GM19240 (cell line): ENCODE measurements around the gene TERT.

Source experiments
- DNase-seq: peaks from one replicate; pipeline ENCODE4 v3.0.0; 2011; ENCODE audit warnings: low spot score; ENCODE audit not compliant: insufficient read length

TERT gene

DNA sequence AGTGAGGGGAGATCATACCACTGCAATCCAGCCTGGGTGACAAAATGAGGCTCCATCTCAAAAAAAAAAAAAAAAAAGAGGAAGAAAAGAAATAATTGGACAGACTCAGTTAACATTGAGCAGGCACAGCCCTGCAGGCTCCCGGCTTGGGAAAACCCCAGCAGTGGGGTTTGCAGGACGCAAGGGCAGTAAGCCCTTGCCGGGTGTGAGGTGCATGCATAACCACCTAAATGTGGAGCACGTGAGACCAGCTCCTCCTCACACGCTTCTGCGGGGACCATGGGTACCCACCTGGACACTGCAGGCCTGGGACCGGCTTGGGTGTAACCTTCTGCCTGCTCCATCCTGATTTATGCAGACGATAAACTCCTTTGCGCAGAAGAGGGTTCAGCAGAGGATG, 74.5 kb downstream of the TERT start:
- DNase-seq: no peak

DNA sequence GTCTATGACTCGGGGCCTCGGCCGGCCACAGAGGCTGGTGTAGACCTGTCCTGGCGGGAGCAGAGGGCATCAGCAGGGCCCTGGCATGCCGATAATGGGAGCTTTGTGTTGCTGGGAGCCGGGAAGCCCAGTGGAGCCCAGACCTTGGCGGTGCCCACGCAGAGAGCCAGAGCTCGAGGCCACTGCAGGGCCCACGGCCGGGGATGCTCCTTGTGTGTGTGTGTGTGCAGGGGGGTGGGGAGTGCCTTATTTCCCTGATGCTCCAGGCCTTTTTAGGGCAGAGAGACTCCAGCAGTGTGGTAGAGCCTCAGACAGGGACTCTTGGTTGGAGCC, 75.1 kb downstream of the TERT start:
- no peak for DNase-seq

DNA sequence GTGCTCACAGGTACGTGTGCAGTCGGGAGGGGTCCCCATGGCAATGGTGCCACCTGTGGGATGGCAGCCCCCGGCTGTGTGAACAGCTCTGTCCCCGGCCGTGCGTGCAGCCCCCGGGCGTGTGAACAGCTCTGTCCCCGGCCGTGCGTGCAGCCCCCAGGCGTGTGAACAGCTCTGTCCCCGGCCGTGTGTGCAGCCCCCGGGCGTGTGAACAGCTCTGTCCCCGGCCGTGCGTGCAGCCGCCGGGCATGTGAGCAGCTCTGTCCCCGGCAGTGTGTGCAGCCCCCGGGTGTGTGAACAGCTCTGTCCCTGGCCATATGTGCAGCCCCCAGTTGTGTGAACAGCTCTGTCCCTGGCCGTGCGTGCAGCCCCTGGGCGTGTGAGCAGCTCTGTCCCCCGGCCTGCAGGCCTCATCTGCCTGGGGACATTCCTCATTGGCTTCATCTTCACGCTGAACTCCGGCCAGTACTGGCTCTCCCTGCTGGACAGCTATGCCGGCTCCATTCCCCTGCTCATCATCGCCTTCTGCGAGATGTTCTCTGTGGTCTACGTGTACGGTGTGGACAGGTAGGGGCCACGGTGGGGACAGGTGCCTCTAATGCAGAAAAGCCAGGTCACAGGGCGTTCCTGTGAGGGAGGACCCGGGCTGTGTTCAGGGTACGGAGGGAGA, 75.6 kb downstream of the TERT start:
- no peak for DNase-seq

DNA sequence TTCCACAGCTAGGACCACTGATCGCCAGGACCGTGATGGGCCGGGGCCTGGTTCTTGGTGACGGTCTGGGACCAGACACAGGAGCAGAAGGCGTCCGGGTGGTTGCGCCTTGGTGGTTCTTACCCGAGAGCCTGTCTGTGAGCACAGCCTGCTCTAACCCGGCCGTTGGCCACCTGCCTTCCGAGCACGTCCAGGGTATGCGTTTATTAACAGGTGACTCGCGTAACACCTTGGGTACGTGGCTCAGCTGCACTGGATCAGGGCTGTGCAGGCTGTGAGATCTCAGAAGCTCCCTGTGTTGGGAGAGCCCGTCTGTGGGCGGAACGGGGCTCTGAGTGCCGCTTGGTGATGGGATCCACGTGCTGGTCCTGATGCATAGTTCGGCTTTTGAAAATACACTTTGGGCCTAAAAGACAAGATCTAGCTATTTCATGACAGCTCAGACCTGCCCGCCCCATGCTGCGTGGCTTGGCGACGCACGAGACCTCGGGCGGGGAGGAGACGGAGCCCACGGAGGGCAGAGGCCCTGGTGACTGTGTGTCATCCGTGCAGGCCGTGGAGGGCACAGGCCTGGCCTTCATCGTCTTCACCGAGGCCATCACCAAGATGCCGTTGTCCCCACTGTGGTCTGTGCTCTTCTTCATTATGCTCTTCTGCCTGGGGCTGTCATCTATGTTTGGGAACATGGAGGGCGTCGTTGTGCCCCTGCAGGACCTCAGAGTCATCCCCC, 76.4 kb downstream of the TERT start:
- no peak for DNase-seq

DNA sequence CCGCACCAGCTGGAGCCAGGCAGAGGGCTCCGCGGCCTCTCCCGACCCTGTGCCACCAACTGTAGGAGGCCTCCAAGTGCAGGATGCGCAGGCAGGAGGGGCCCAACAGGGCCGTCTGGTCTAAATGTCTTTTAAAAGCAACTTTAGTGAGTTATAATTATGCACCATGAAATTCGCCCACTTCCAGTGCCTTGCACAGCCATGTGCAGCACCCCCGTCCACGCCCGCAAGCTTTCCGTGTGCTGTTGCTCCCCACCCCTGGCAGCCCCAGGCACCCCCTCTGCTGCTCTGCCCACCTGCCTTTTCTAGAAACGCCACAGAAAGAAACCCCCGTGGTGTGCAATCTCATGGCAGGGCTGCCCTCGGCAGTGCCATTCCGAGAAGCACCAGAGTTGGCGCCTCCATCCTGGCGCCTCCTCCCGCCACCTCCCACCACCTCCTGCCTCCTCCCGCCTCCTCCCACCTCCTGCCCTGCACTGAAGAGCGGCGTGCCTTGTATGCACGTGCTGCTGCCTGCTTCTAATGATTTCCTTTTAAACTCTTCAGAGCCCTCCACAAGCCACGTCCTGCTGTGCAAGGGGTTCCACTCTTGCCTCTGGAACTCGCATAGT, 77.2 kb downstream of the TERT start:
- DNase-seq: no peak

DNA sequence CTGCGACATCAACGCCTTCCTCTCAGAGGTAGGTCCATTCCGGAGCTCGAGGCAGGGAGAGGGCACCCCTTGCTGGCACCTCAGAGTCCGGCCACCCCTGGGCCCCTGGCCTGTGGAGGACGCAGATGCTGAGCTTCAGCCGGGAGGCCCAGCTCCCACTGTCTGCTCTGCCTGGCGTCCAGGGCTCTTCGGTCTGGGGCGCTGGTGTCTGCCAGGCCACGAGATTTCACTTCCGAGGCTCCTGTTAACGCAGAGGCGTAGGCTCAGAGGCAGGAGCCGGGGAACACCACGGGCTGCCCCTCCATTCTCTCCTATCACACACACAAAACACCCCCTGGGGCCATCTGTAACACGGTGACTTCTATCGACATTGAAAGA, 78.0 kb downstream of the TERT start:
- no peak for DNase-seq

DNA sequence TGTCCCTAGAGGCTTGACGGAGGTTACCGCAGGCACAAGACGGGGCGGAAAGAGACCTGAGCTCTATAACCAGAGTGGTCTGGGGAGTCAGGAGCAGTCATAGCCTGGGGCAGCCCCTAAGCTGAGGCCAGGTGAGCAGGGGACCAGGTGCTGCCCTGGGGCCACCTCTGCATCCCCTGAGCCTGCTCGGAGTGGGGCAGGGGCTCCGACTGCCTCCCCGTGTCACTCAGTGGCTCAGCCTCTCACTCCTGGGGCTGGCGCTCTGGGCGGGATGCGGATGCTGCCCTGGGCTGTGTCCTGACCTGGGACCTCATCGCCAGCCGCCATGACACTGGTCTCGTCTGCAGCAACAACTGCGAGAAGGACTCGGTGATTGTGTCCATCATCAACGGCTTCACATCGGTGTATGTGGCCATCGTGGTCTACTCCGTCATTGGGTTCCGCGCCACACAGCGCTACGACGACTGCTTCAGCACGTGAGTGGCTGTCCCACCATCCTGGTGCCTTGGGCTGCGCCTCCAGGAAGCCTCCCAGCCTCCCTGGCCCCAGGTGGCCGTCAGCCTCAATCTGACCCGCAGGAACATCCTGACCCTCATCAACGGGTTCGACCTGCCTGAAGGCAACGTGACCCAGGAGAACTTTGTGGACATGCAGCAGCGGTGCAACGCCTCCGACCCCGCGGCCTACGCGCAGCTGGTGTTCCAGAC, 78.5 kb downstream of the TERT start:
- no peak for DNase-seq

DNA sequence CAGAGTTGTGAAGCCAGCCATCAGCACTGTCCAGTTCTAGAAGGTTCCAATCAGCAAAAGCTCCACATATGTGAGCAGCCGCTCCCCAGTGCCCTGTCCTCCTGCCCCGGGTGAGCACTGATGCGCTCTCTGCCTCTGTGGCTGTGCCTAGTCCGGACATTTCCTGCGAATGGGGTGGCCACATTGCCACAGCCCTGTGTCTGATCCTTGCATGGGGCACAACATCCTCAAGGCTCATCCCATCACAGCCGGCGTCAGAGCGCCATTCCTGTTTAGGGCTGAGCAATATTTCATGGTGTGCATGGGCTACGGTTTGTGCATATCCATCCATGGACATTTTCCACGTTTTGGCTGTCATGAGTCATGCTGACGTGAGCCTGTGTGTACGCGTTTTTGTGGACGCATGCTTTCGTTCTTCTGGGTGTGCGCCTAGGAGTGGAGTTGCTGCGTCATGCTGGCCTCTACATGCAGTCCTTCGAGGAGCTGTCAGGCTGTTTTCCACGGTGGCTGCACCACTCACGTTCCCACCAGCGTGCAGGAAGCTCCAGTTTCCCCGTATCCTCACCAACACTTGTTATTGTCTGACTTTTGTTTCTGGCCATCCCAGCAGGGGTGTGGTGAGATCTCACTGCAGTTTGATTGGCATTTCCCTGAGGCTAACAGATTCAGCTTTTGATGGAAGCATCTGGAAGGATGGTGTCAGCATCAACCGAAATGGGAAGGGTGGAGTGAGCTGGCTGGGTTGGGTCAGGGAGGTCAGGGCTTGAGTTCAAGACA, 79.4 kb downstream of the TERT start:
- no peak for DNase-seq

DNA sequence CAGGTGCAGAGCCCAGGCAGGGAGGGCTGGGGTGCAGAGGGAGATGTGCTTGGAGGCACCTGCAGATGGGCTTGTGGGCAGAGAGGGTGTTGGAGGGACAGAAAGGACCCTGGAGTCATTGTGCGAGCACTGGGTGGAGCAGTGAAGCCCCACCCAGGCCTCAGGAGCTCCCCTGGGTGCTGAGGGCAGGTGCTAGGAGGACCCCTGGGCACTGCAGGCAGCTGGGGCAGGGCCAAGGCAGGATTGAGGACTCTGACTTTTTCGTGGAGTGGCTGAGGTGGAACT, 80.0 kb downstream of the TERT start:
- no peak for DNase-seq

DNA sequence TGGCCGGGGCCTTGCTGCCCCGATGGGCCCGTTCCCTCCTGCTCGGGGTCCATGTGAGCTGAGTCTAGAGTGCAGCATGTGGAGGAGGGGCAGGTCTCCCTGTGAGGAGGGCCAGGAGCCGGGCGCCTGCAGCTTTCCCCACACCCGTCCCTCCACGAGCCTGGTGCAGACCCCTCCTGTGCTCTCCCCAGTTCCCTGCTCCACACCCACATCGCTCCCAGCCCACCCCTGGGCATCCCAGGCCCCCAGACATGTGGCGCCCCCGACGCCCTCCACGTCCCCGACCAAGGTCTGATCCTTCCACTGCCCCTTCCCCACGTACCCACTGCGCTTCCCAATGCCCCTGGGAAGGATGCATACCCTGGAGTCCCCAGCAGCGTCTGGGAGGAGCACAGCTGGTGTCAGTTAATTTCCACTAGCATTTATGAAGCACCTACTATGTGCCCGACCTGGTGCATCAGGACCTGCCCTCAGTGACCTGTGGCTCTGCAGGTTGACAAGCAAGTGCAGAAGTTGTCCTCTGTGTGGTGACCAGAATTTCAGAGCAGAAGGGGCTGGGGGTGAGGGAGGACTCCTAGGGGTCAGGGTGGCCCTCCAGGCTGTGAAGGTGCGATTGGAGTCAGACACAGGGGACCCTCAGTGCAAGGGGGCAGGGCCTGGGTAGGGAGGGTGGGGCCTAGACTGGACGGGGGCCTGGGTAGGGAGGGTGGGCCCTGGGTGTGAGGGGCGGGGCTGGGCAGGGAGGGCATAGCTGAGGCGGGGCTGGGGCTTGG, 80.5 kb downstream of the TERT start:
- no peak for DNase-seq

DNA sequence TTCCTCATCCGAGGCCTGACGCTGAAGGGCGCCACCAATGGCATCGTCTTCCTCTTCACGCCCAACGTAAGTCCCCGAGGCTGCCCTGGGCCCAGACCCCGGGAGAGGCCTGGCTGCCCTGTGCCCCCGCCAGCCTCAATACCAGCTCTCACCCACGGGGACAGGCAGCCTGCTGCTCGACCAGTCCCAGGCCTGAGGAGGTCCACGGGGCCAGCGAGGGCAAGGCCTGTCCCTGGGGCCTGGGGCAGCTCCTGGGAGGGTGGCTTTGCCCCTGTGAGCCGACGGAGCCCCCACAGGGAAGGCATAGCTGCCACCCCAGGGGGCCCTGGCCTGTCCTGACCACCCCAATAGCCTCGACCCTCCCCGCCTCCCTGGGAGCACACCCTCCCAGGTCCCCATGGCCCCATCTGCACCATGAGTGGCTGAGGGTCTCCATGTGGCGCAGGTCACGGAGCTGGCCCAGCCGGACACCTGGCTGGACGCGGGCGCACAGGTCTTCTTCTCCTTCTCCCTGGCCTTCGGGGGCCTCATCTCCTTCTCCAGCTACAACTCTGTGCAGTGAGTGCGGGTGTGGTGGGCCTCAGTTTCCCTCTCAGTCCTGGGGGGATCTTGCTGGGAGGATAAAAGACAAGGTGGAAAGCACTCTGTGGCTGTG, 81.2 kb downstream of the TERT start:
- no peak for DNase-seq

DNA sequence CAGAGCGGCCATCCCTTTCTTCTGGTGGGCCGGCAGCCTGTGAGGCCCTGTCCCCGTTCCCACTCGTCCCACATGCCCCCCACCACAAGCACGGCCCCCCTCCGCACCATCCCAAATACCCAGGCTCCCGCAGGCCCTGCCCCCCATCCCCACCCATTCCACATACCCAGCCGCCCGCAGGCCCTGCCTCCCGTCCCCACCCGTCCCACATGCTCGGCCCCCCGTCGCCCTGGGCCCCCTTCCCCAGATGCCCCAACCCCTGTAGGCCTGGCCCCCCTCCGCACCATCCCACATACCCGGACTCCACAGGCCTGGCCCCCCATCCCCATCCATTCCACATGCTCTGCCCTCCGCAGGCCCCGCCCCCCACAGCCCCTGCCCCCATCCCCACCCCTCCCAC, 82.0 kb downstream of the TERT start:
- no peak for DNase-seq

DNA sequence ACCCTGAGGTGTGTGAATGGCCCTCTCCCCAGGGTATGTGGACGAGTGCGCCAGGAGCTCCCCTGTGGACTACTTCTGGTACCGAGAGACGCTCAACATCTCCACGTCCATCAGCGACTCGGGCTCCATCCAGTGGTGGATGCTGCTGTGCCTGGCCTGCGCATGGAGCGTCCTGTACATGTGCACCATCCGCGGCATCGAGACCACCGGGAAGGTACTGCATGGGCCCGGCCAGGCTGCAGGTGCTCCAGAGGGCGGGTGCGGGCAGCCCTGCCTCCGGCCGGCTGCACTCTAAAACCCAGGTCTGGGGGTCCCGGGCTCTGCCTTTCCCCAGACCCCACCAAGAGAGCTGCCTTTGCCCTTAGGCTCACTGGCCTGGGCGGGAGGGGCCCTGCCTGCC, 82.6 kb downstream of the TERT start:
- no peak for DNase-seq

DNA sequence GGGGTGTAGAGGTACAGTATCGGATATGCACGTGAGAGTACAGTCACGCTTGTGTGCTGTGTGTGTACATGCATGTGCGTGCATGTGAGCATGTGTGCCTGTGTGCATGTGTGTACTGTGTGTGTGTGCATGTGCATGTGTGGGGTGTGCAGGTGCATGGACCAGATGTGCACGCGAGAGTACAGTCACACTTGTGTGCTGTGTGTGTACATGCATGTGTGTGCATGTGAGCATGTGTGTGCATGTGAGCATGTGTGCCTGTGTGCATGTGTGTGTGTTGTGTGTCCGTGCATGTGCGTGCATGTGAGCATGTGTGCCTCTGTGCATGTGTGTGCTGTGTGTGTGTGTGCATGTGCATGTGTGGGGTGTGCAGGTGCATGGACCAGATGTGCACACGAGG, 83.2 kb downstream of the TERT start:
- no peak for DNase-seq

DNA sequence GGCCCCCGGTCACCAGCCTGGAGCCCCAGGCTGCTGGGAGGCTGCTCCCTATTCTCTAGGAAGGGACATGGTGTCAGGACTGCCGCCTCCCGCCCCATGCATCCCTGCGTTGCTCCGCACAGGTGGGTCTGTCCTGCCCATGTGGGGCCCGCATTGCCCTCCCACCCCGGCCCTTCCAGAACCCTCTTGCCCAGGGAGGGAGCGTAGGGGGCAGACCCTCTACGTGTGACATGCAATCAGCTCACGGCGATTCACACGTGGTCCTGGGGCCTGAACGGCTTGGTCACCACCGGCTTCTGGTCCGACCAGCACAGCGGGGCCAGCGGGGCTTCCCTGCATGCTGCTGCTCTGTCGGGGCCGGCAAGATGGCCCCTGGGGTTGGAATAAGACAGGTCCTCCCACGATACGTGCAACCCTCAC, 84.0 kb downstream of the TERT start:
- no peak for DNase-seq

DNA sequence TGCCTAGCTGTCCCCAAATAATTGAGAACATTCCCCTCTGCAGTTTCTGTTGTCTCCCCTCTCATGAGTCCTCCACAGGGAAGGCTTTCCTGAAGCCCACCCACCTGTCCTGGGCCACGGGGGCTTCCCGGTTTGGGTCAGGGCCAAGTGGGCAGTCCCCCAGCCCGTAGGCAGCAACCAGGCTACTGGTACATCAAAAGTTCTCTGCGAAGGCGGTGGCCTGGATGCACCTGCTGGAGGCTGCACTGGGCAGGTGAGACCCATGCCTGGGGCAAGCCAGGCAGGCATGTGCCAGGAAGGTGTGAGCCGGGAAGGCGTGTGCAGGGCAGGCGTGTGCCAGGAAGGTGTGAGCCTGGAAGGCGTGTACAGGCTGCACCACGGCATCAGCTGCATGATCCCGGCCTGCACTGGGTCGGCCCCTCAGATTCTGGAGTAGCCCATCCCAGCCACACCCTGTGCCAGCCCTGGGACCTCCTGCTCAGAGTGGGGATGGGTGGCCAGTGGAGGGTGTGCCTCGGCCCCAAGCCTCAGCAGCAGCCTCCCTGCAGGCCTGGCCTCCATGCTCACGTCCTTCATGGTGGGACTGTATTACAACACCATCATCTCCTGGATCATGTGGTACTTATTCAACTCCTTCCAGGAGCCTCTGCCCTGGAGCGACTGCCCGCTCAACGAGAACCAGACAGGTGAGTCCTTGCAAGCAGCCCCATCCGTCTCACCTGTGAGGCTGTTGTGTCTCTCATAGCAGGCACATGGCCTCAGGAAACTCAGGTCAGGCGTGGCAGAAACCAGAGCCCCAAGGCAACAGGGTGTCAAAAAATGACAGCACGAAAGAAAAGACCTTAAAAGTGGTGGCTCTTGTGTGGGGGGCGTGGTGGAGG, 84.7 kb downstream of the TERT start:
- no peak for DNase-seq

DNA sequence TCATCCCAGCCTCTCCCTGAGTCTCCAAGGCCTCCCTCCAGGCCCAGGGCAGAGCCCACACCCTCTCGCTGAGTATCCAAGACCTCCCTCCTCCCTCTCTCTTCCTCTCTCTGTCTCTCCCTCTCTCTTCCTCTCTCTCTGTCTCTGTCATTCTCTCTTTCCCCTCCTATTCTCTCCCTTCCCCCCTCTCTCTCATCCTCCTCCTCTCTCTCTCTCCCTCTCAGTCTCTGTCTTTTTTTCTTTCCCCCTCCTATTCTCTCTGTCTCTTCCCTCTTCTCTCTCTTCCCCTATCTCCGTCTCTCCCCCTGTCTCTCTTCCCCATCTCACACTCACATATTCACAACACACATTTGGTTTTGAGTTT, 85.4 kb downstream of the TERT start:
- no peak for DNase-seq

DNA sequence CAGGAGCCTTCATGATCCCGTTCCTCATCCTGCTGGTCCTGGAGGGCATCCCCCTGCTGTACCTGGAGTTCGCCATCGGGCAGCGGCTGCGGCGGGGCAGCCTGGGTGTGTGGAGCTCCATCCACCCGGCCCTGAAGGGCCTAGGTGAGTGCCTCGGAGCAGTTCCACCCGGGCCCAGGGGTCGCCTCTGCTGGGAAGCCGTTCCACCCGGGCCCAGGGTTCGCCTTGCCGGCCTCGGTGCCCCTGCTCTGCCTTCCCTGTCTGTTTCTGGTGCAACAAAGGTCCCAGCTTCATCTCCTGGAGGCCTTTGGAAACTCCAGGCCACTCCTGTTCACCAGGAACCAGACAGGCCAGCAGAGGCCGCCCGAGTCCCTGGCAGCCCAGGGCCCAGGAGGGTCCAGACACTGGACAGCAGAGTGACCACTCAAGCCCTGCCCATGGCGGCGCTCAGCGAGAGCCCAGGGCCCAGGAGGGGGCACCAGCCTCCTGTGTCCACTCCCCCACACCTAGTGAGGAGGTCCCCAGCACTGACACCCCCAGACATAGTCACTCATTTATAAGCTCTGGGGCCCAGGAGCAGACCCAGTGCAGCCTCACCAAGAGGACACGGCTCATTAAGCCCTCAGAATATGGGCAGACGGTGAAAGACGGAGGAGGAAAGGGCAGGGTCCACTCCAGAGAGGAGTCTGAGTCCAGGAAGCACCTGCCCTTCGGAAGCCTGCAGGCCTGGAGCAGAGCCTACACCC, 86.0 kb downstream of the TERT start:
- no peak for DNase-seq

DNA sequence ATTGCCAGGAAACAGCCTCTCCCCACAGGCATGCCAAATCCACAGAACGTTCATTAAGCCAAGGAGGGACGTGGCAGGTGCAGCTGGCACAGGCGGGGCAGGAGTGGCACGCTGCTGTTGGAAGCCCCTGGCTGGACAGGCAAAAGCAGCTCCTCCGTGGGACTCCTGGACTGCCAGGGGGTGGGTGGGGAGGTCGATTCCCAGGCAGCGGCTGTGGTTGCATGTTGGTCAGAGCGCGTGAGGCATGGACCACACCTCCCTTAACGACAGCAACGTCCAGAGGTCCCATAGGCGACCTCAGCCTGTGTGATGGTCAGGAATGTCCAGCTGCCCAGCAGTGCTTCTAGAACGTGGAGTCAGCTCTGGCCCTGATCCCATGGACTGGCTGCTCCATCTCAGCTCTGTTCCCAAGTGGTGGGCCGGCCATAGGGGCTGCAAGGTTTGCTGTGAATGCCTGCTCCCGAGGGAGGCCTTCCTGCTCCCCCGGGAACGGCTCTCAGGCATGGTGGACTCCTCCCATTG, 86.6 kb downstream of the TERT start:
- DNase-seq: no peak
